ENCODE data around the gene NDUFC1. TPM values are rescaled to one million over a fixed set of nuclear protein-coding genes. Genes with fewer than 3 reads are reported as not detected.

Gene NDUFC1
- total RNA-seq, 1 donor from 2014 or later, result 47.5 TPM

DNA sequence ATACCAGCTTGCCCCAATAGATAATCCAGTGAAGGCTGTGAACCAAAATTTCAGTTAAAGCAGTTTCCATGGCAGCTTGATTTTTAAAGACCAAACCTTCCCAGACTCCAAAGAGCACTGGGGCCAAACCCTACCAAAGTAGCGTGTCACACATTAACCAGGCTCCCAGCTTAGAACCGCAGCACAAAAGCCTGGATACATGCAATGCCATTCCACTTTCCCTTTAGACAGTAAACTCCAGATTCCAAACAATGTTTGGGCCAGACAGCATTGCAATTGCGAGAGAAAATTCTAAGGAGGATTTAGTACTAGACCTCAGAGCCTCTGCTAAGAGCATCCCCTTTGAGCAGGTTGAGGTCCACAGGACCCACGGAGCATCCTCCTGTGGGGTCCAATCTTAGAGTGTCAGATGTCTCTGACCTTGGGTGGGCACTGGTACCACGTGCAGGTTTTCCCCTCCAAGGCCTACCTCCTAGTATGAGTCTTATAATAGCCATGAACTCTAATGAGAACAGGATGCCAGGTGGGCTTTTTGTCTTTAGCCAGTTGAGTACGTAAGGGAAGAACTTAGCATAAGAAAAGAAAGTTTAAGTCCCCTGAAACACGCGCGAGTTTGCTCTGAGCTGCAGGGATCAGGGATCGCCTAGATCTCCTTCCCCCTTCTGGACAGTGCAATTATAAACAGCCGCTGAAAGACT is 61.0 kb downstream of the NDUFC1 start:
- Histone ChIP-seq H3K27me3 (ENCODE audit: control insufficient read depth in 3 of 3, insufficient read depth in 3 of 3, low read length in 3 of 3) (no peaks in the 10 kb centered on the region), H3K4me3 (ENCODE audit: low read length in 3 of 3) (no peak overlapping the region), H3K9me3 (ENCODE audit: control insufficient read depth in 3 of 3, low read length in 3 of 3) (peaks cover 0 to 3% (median 0%) of the 10 kb centered on the region in 3 donors), H3K4me1 (ENCODE audit: control insufficient read depth in 3 of 3, insufficient read depth in 3 of 3, low read length in 3 of 3) (peaks cover 0 to 8% (median 4%) of the 10 kb centered on the region in 3 donors), H3K27ac (ENCODE audit: low read depth, low read length) (no peak overlapping the region), H3K36me3 (ENCODE audit: control insufficient read depth in 3 of 3, insufficient read depth in 3 of 3, low read length in 3 of 3) (no peaks in the 10 kb centered on the region), H3K9ac (ENCODE audit: low read depth in 1 of 3, low read length in 3 of 3) (no peak overlapping the region)

Small RNA genes within 50 kb of the gene (small RNA-seq; reads per million reads assigned to genes)
- gene RNU6-1074P, result not detected
- not detected for gene RNU6-1214P

Other genes starting within 250 kb of the NDUFC1 start
- 88.2 TPM for gene ELF2, start 125.3 kb downstream of the NDUFC1 start, total RNA-seq
- not detected for gene MGARP, start 22.3 kb downstream of the NDUFC1 start, total RNA-seq
- 18.8 TPM for gene NAA15, start 972 bp downstream of the NDUFC1 start, total RNA-seq
- gene RAB33B, start 151.6 kb upstream of the NDUFC1 start, total RNA-seq, result 11.5 TPM